MM.1S (cell line): ENCODE measurements around the gene NREP.

Experiments
- CTCF ChIP-seq: fragments of 300-600 bp; sonication (generic); IDR thresholded peaks from 2 replicates; pipeline ENCODE4 v1.5.1; 2016; ENCODE audit warnings: antibody characterized with exemption, low read length, mixed read lengths
- EZH2 ChIP-seq: fragments of 300-600 bp; sonication (generic); optimal IDR thresholded peaks from 2 replicates; pipeline ENCODE3; 2017; ENCODE audit warnings: low read depth, mild to moderate bottlenecking, antibody characterized with exemption, low read length, mixed read lengths

- TF ChIP-seq CTCF (peak; percentile 35), EZH2 (no peak)
Measured at GRCh38 chr5:111757355-111758283, 625 bp upstream of the NREP start.
